HG03025 (cell line): ENCODE results near the gene SEMA4D.

Source experiments
- ATAC-seq: cut with Tn5 transposase; IDR thresholded peaks from one replicate; pipeline ENCODE4 v1.9.1; 2021; ENCODE audit warnings: mild to moderate bottlenecking, moderate library complexity; ENCODE audit not compliant: unreplicated experiment, low FRiP score

SEMA4D gene

GRCh38 chr9:89436963-89437625 lies 60.8 kb downstream of the SEMA4D start:
- ATAC-seq: no peak

- ATAC-seq: no peak
Measured at GRCh38 chr9:89436326-89436725, 61.6 kb downstream of the SEMA4D start.

GRCh38 chr9:89435071-89435823 lies 62.7 kb downstream of the SEMA4D start:
- ATAC-seq: no peak

- no peak for ATAC-seq
Measured at GRCh38 chr9:89434636-89435035, 63.3 kb downstream of the SEMA4D start.

- ATAC-seq: no peak
Measured at GRCh38 chr9:89433826-89434225, 64.1 kb downstream of the SEMA4D start.

GRCh38 chr9:89432986-89433530 lies 64.9 kb downstream of the SEMA4D start:
- no peak for ATAC-seq

GRCh38 chr9:89431930-89432725 lies 65.8 kb downstream of the SEMA4D start:
- ATAC-seq: no peak

- no peak for ATAC-seq
Measured at GRCh38 chr9:89430995-89431394, 66.9 kb downstream of the SEMA4D start.

GRCh38 chr9:89428901-89429890 lies 68.7 kb downstream of the SEMA4D start:
- ATAC-seq: no peak

- no peak for ATAC-seq
Measured at GRCh38 chr9:89428222-89428761, 69.6 kb downstream of the SEMA4D start.

- ATAC-seq: no peak
Measured at GRCh38 chr9:89427621-89428221, 70.2 kb downstream of the SEMA4D start.

- peak; percentile 61 for ATAC-seq
Measured at GRCh38 chr9:89426384-89426961, 71.4 kb downstream of the SEMA4D start.

- no peak for ATAC-seq
Measured at GRCh38 chr9:89425921-89426383, 72.0 kb downstream of the SEMA4D start.

- ATAC-seq: no peak
Measured at GRCh38 chr9:89425024-89425805, 72.7 kb downstream of the SEMA4D start.

GRCh38 chr9:89422151-89422975 lies 75.5 kb downstream of the SEMA4D start:
- no peak for ATAC-seq

- ATAC-seq: no peak
Measured at GRCh38 chr9:89421595-89421994, 76.3 kb downstream of the SEMA4D start.
